ENCODE results near the gene ABCA3.

The ABCA3 gene

DNA sequence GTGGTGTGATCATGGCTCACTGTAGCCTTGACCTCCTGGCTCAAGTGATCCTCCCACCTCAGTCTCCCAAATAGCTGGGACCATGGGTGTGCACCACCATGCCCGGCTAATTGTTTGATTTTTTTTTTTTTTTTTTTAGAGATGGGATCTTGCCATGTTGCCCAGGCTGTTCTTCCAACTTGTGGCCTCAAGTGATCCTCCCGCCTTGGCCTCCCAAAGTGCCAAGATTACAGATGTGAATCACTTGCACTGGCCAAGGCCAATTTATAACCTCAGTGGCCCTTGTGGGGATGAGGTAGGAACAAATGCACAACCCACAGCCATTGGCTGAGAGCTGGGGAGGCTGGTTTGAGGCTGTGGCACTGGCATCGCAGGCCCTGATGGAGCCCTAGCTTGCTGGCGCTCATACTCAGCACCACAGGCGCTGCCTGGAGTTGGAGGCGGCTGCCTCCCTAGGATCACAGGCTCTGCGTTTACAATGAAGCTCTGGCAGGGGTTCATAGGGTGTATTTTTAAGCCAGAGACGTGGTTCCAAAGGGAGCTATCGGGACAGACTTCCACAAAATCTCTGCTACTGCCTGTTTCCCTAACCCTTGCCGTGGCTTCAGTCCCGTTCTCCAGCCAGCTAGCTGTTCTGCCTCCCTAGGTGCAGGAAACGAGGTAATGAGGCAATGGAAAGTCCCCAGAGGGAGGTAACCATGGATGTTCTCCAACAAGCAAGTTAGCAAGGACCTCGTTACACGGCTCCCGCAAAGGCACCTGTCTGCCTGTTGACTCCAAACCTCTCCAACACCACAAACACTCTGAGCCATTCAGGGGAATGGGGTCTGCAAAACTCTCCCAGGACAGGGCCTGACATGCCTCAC, 2.9 kb downstream of the ABCA3 start:
- no peaks in the 10 kb centered on the region; the same call in 1 of the 2 replicates for H3K27me3 ChIP-seq (ENCODE audit: insufficient read depth, low read length)
- no peaks in the 10 kb centered on the region for H3K79me2 ChIP-seq (ENCODE audit: insufficient read depth, low read length)
- no peak overlapping the region for H3K27ac ChIP-seq (ENCODE audit: low read depth, low read length, poor library complexity, severe bottlenecking)
- H4K20me1 ChIP-seq (ENCODE audit: insufficient read depth, low read length), result no peaks in the 10 kb centered on the region
- H3K4me2 ChIP-seq (ENCODE audit: low read length), result no peak overlapping the region
- H2AFZ ChIP-seq (ENCODE audit: low read length), result no peak overlapping the region
- H3K9me3 ChIP-seq (ENCODE audit: low read length), result no peaks in the 10 kb centered on the region
- no peak overlapping the region for H3K4me3 ChIP-seq (ENCODE audit: low read depth, low read length, poor library complexity, severe bottlenecking)
- H3K36me3 ChIP-seq (ENCODE audit: insufficient read depth, low read length), result no peaks in the 10 kb centered on the region
- no peak for TF ChIP-seq EZH2 (IDR thresholded peaks at IDR 0.05; ENCODE audit: borderline replicate concordance, low read length)
- TF ChIP-seq, protein P1, sequence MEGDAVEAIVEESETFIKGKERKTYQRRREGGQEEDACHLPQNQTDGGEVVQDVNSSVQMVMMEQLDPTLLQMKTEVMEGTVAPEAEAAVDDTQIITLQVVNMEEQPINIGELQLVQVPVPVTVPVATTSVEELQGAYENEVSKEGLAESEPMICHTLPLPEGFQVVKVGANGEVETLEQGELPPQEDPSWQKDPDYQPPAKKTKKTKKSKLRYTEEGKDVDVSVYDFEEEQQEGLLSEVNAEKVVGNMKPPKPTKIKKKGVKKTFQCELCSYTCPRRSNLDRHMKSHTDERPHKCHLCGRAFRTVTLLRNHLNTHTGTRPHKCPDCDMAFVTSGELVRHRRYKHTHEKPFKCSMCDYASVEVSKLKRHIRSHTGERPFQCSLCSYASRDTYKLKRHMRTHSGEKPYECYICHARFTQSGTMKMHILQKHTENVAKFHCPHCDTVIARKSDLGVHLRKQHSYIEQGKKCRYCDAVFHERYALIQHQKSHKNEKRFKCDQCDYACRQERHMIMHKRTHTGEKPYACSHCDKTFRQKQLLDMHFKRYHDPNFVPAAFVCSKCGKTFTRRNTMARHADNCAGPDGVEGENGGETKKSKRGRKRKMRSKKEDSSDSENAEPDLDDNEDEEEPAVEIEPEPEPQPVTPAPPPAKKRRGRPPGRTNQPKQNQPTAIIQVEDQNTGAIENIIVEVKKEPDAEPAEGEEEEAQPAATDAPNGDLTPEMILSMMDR (IDR thresholded peaks at IDR 0.05; ENCODE audit: low read length), result no peak
- peaks cover 4% of the 10 kb centered on the region for H3K4me1 ChIP-seq (ENCODE audit: insufficient read depth, low read length, severe bottlenecking)
- no peaks in the 10 kb centered on the region for H3K9me2 ChIP-seq (ENCODE audit: low read depth, low read length)
- H3F3A ChIP-seq (ENCODE audit: insufficient read depth, low read length), result no peaks in the 10 kb centered on the region
- H3K9ac ChIP-seq (ENCODE audit: low read length), result no peak overlapping the region

DNA sequence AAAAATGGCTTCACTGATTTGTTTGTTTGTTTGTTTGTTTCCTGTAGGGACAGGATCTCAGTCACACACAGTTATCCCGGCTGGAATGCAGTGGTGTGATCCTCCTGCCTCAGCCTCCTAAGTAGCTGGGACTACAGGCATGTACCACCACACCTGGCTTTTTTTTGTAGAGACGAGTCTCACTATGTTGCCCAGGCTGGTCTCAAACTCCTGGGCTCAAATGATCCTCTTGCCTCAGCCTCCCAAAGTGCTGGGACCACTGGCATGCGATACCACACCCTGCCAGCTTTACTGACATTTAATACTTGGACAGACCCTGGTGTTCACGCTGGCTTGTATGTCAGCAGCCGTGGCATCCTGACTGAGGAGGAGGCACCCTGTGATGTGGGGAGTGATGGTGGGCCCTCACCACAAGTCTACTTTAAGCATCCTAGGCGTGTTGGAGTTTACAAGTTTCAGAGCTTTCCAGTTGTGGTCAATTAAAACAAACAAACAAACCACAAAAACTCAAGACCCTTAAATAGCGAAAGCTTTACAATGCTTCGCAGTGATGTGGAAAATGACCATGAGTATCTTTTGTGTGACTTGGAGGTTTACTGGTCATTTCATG, 5.1 kb downstream of the ABCA3 start:
- no peaks in the 10 kb centered on the region for H3K36me3 ChIP-seq (ENCODE audit: insufficient read depth, low read length)
- no peak overlapping the region for H2AFZ ChIP-seq (ENCODE audit: low read length)
- H3K9me3 ChIP-seq (ENCODE audit: low read length), result no peaks in the 10 kb centered on the region
- H3F3A ChIP-seq (ENCODE audit: insufficient read depth, low read length), result no peaks in the 10 kb centered on the region
- TF ChIP-seq, protein P1 (IDR thresholded peaks at IDR 0.05; ENCODE audit: low read length), result no peak
- no peak for TF ChIP-seq EZH2 (IDR thresholded peaks at IDR 0.05; ENCODE audit: borderline replicate concordance, low read length)
- no peaks in the 10 kb centered on the region for H3K79me2 ChIP-seq (ENCODE audit: insufficient read depth, low read length)
- no peak overlapping the region for H3K9ac ChIP-seq (ENCODE audit: low read length)
- H3K4me3 ChIP-seq (ENCODE audit: low read depth, low read length, poor library complexity, severe bottlenecking), result no peak overlapping the region
- no peaks in the 10 kb centered on the region for H3K9me2 ChIP-seq (ENCODE audit: low read depth, low read length)
- no peak overlapping the region for H3K27ac ChIP-seq (ENCODE audit: low read depth, low read length, poor library complexity, severe bottlenecking)
- no peaks in the 10 kb centered on the region; the same call in 1 of the 2 replicates for H3K27me3 ChIP-seq (ENCODE audit: insufficient read depth, low read length)
- H3K4me1 ChIP-seq (ENCODE audit: insufficient read depth, low read length, severe bottlenecking), result no peaks in the 10 kb centered on the region
- no peaks in the 10 kb centered on the region for H4K20me1 ChIP-seq (ENCODE audit: insufficient read depth, low read length)
- H3K4me2 ChIP-seq (ENCODE audit: low read length), result no peak overlapping the region

DNA sequence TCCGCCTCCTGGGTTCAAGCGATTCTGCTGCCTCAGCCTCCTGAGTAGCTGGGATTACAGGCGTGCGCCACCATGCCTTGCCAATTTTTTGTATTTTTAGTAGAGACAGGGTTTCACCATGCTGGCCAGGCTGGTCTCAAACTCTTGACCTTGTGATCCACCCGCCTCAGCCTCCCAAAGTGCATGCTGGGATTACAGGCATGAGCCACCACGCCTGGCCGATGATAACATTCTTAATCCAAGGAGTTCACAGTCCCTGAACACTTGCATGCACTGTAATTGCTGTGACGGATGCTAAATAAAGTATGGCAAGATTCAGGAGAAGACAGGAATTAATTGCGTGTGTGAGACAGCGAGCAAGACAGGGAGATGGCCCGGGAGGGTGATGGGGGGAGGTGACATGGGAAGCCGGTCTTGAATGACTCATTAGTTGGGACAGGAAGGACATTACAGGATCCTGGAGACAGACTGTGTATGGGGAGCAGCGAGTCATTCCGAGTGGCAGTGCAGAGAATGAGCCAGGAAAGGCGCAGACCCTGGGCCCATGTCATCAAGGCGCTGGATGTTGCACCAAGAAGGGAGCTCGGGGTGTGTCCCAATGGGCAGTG, 6.7 kb downstream of the ABCA3 start:
- H2AFZ ChIP-seq (ENCODE audit: low read length), result no peak overlapping the region
- TF ChIP-seq, protein P1 (IDR thresholded peaks at IDR 0.05; ENCODE audit: low read length), result no peak
- TF ChIP-seq EZH2 (IDR thresholded peaks at IDR 0.05; ENCODE audit: borderline replicate concordance, low read length), result no peak
- no peak overlapping the region for H3K4me2 ChIP-seq (ENCODE audit: low read length)
- no peak overlapping the region for H3K27ac ChIP-seq (ENCODE audit: low read depth, low read length, poor library complexity, severe bottlenecking)
- no peaks in the 10 kb centered on the region for H3K79me2 ChIP-seq (ENCODE audit: insufficient read depth, low read length)
- no peaks in the 10 kb centered on the region; the same call in 1 of the 2 replicates for H3K27me3 ChIP-seq (ENCODE audit: insufficient read depth, low read length)
- no peaks in the 10 kb centered on the region for H3K9me2 ChIP-seq (ENCODE audit: low read depth, low read length)
- no peaks in the 10 kb centered on the region for H3K36me3 ChIP-seq (ENCODE audit: insufficient read depth, low read length)
- H3K9ac ChIP-seq (ENCODE audit: low read length), result no peak overlapping the region
- H4K20me1 ChIP-seq (ENCODE audit: insufficient read depth, low read length), result no peaks in the 10 kb centered on the region
- H3K4me3 ChIP-seq (ENCODE audit: low read depth, low read length, poor library complexity, severe bottlenecking), result no peak overlapping the region
- H3K9me3 ChIP-seq (ENCODE audit: low read length), result no peaks in the 10 kb centered on the region
- H3K4me1 ChIP-seq (ENCODE audit: insufficient read depth, low read length, severe bottlenecking), result no peaks in the 10 kb centered on the region
- H3F3A ChIP-seq (ENCODE audit: insufficient read depth, low read length), result no peaks in the 10 kb centered on the region

Measured in OCI-LY1 (cell line).